Natural killer cell (primary cell): Measurements from ENCODE around the gene NDP. TPM values are rescaled to one million over a fixed set of nuclear protein-coding genes. Genes with fewer than 3 reads are reported as not detected.

Experiments
- ATAC-seq, 3 donors: fragments of 150-1000 bp in 2 of 3; fragments of 200-7000 bp in 1 of 3; cut with Tn5 transposase; 1 replicate in 1 of 3; 2 replicates in 2 of 3; pipeline ENCODE4 v1.10.0; 2021; ENCODE audit warnings: mild to moderate bottlenecking in 2 of 3, moderate library complexity in 2 of 3
- DNase-seq, 2 donors: peaks; one replicate each; pipeline versions ENCODE4 v3.0.0 to v3.0.0-alpha.2; 2013 to 2021; ENCODE audit warnings: mixed read lengths in 1 of 2
- H3K27ac ChIP-seq: one replicate; pipeline ENCODE4 v1.5.1; 2013; ENCODE audit warnings: mild to moderate bottlenecking, low read length
- H3K27me3 ChIP-seq: one replicate; pipeline ENCODE4 v1.6.1; 2013; ENCODE audit warnings: low read length; ENCODE audit not compliant: control insufficient read depth, insufficient read depth
- H3K36me3 ChIP-seq: one replicate; pipeline ENCODE4 v1.6.1; 2013; ENCODE audit warnings: low read length; ENCODE audit not compliant: control insufficient read depth, insufficient read depth
- H3K4me1 ChIP-seq: one replicate; pipeline ENCODE4 v1.6.1; 2013; ENCODE audit warnings: low read length; ENCODE audit not compliant: control insufficient read depth, insufficient read depth
- H3K4me3 ChIP-seq: one replicate; pipeline ENCODE4 v1.5.1; 2013; ENCODE audit warnings: low read length
- H3K9me3 ChIP-seq: one replicate; pipeline ENCODE4 v1.6.1; 2013; ENCODE audit warnings: low read length; ENCODE audit not compliant: control insufficient read depth, insufficient read depth
- H3K27ac Mint-ChIP-seq, 2 donors: one replicate each; pipeline ENCODE4 v1.8.0; 2022; ENCODE audit warnings: mild to moderate bottlenecking in 2 of 2, mixed read lengths in 2 of 2, moderate library complexity in 1 of 2
- H3K27me3 Mint-ChIP-seq, 2 donors: one replicate each; pipeline ENCODE4 v1.8.0; 2022; ENCODE audit warnings: low read depth in 2 of 2, mixed read lengths in 2 of 2
- H3K36me3 Mint-ChIP-seq: one replicate; pipeline ENCODE4 v1.8.0; 2022; ENCODE audit warnings: mixed read lengths
- H3K4me1 Mint-ChIP-seq, 2 donors: one replicate each; pipeline ENCODE4 v1.8.0; 2022; ENCODE audit warnings: mixed read lengths in 2 of 2
- H3K4me3 Mint-ChIP-seq: one replicate; pipeline ENCODE4 v1.8.0; 2022; ENCODE audit warnings: mild to moderate bottlenecking, moderate library complexity, mixed read lengths
- H3K9me3 Mint-ChIP-seq, 2 donors: one replicate each; pipeline ENCODE4 v1.8.0; 2022; ENCODE audit warnings: mixed read lengths in 2 of 2
- WGBS: methylation state at CpG from one replicate; pipeline ENCODE4 v1.1.7; 2013; ENCODE audit warnings: missing lambda C conversion rate; ENCODE audit not compliant: insufficient coverage; 5-methylcytosine and 5-hydroxymethylcytosine counted together
- intact Hi-C: fragments of 100-400 bp; cut with micrococcal nuclease; formaldehyde crosslinking; loops from one replicate; pipeline ENCODE4 v1.14.2; 2022
- total RNA-seq, 4 donors: library from RNA; stranded (reverse); fragments of 120-200 nt in 1 of 4; gene quantifications; one replicate each; pipeline versions ENCODE4 v1.2.3 to v1.2.4, GENCODE V29; 2013 to 2022
- TF ChIP-seq, protein P1 (sequence below): fragments of 200-600 bp; IDR thresholded peaks from one replicate; pipeline ENCODE4 v1.8.0; 2022; ENCODE audit warnings: antibody characterized with exemption

NDP gene
- total RNA-seq: not detected
- total RNA-seq (2013): not detected

DNA sequence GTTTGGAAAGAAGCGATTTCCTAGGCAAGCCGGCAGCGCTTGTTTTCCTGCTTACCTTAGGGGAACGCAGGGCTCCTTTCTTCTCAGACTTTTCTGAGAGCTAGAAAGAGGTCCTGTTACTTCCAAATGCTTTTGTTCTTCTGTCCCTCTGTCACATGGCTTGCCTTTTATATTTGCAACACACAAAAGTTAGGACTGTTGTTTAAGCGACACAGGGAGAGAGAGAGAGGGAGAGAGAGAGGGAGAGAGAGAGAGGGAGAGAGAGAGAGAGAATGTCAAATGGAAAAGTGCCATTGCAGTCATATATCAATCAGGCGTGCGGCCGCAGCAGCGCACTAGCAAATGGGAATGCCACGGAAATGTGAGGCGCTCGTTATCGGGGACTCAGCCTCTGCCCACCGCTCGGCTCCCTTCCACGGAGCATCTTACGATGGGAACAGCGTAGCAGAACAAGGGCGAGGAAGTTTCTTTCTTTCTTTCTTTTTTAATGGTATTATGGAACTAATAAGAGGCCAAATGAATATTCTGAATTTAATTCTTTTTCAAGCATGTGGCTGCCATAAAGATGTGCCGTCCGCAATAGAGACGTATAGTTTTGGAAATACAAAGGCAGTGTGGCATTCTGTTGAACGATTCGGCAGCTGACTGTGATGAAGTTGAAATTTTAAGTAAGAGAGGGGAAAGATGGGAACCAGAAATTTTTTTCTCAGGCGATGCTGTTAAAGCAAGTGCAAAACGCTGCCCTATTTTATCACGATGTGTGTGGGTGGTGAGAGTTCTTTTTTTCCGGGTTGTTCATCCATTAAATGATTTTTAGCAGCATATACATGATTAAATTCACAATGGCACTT is at the start of gene NDP:
Gene NDP, minus strand, starts transcription at position 142 of the 851 bp plus-strand sequence. CDS start 14,745 bp downstream, outside the sequence.
- intact Hi-C loops: no loop called here

DNA sequence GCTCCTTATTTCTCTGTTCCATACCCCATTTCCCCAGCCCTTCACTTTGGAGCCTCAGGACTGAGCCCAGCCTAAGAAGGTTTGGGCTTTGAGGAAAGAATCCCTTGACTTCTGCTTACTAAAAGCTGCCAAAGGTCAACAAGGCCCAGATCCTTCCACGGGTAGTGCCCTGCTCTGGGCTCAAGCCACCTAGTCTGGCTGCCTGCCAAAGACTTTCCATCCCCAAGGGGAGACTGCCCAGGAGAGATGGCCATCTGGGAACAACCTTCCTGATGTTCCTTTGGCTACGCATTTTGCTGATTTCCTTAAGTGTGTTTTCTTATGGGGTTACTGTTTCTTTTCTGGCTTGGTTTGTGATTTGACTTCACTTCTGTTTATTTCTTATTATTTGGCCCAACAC is 49.8 kb upstream of the NDP start:
- Mint-ChIP-seq H3K36me3 (no peaks in the 10 kb centered on the region), H3K27me3 (peaks cover 0 to 27% of the 10 kb centered on the region in 2 donors), H3K9me3 (no peaks in the 10 kb centered on the region)

More for the DNA sequence above, at the start of gene NDP:
- H3K4me1 Mint-ChIP-seq: peaks cover 11 to 14% of the 10 kb centered on the region in 2 donors
- H3K27ac Mint-ChIP-seq: peak within 1 kb of the TSS in 1 of 2 donors; percentile 56
- peaks cover 9% of the 10 kb centered on the region for H3K4me1 ChIP-seq
- H3K9me3 ChIP-seq: no peaks in the 10 kb centered on the region
- H3K4me3 Mint-ChIP-seq: peak within 1 kb of the TSS; percentile 76
- DNase-seq (no peak), ATAC-seq (no peak)
- no peak within 1 kb of the TSS for H3K27ac ChIP-seq
- TF ChIP-seq, protein P1, sequence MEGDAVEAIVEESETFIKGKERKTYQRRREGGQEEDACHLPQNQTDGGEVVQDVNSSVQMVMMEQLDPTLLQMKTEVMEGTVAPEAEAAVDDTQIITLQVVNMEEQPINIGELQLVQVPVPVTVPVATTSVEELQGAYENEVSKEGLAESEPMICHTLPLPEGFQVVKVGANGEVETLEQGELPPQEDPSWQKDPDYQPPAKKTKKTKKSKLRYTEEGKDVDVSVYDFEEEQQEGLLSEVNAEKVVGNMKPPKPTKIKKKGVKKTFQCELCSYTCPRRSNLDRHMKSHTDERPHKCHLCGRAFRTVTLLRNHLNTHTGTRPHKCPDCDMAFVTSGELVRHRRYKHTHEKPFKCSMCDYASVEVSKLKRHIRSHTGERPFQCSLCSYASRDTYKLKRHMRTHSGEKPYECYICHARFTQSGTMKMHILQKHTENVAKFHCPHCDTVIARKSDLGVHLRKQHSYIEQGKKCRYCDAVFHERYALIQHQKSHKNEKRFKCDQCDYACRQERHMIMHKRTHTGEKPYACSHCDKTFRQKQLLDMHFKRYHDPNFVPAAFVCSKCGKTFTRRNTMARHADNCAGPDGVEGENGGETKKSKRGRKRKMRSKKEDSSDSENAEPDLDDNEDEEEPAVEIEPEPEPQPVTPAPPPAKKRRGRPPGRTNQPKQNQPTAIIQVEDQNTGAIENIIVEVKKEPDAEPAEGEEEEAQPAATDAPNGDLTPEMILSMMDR: no peak
- no peak within 1 kb of the TSS for H3K4me3 ChIP-seq
- 9% methylated on average over 22 of the region's 28 CpGs for WGBS
- H3K27me3 Mint-ChIP-seq: peaks cover 27 to 57% of the 10 kb centered on the region in 2 donors
- H3K36me3 Mint-ChIP-seq: no peaks in the 10 kb centered on the region
- H3K36me3 ChIP-seq: no peaks in the 10 kb centered on the region
- H3K9me3 Mint-ChIP-seq: no peaks in the 10 kb centered on the region
- peaks cover 5% of the 10 kb centered on the region for H3K27me3 ChIP-seq

GRCh38 chrX:44020693-44021092 is 47.5 kb upstream of the NDP start:
- intact Hi-C loops: no loop called here
- no peak overlapping the region for H3K4me3 ChIP-seq
- peaks cover 0 to 37% of the 10 kb centered on the region in 2 donors for H3K27me3 Mint-ChIP-seq
- WGBS: no CpG with 5 or more reads among the region's 2 CpGs
- peaks cover 5% of the 10 kb centered on the region for H3K4me1 ChIP-seq
- no peak overlapping the region for H3K27ac ChIP-seq
- H3K36me3 Mint-ChIP-seq: no peaks in the 10 kb centered on the region
- TF ChIP-seq, protein P1: no peak
- ATAC-seq (peak; percentile 66 to 82 (median 70)), DNase-seq (no peak)
- H3K27ac Mint-ChIP-seq: no peak overlapping the region
- no peaks in the 10 kb centered on the region for H3K9me3 Mint-ChIP-seq
- peaks cover 18 to 20% of the 10 kb centered on the region in 2 donors for H3K4me1 Mint-ChIP-seq
- H3K27me3 ChIP-seq: no peaks in the 10 kb centered on the region
- H3K36me3 ChIP-seq: no peaks in the 10 kb centered on the region
- H3K4me3 Mint-ChIP-seq: no peak overlapping the region
- no peaks in the 10 kb centered on the region for H3K9me3 ChIP-seq

More for the DNA sequence above, 49.8 kb upstream of the NDP start:
- Mint-ChIP-seq H3K4me3 (no peak overlapping the region), H3K27ac (no peak overlapping the region), H3K4me1 (peaks cover 18 to 24% of the 10 kb centered on the region in 2 donors)
- WGBS: 67% methylated on average over 1 of the region's 2 CpGs
- no peaks in the 10 kb centered on the region for H3K36me3 ChIP-seq
- peaks cover 6% of the 10 kb centered on the region for H3K4me1 ChIP-seq
- DNase-seq (no peak), ATAC-seq (no peak)
- no peaks in the 10 kb centered on the region for H3K9me3 ChIP-seq
- H3K27ac ChIP-seq: no peak overlapping the region
- intact Hi-C loops: no loop called here
- no peak overlapping the region for H3K4me3 ChIP-seq
- TF ChIP-seq, protein P1: no peak
- H3K27me3 ChIP-seq: no peaks in the 10 kb centered on the region
